K562 (cell line): Measurements from ENCODE around the gene ZNF566. TPM values are rescaled to one million over a fixed set of nuclear protein-coding genes. Genes with fewer than 3 reads are reported as not detected.

ENCODE experiments used
- ATAC-seq: fragments of 200-7000 bp; cut with Tn5 transposase; 3 replicates; pipeline ENCODE4 v1.9.1; 2020; ENCODE audit warnings: moderate library complexity
- BruUV-seq: library from RNA; stranded (reverse); fragments of 400-500 nt; replicated peaks from 2 replicates; lab custom pipeline; 2021; lab: Mats Ljungman, UMichigan
- CTCF ChIA-PET: fragments of 300-600 bp; formaldehyde crosslinking; extraction: SDS; loops from one replicate; lab custom pipeline; 2021; ENCODE audit warnings: low intra/inter-chr PET ratio; lab: Yijun Ruan, JAX
- POLR2A ChIA-PET: fragments of 300-600, 350-650 bp; sonication (Branson Sonifier 250); formaldehyde crosslinking; extraction: SDS; loops from one replicate; lab custom pipeline; 2021; ENCODE audit warnings: antibody characterized with exemption, inconsistent platforms; lab: Yijun Ruan, JAX
- DNase-seq, 4 experiments: peaks; one replicate each; pipeline versions ENCODE4 v3.0.0 to v3.0.0-alpha.2; 2011 to 2018; ENCODE audit warnings: low spot score in 3 of 4, mixed read lengths in 3 of 4; ENCODE audit errors: extremely low read depth in 1 of 4
- FAIRE-seq: peaks from 2 replicates; lab custom pipeline; 2011; peaks lifted over from hg19 to GRCh38; lab: Jason Lieb, UNC
- H2AFZ ChIP-seq: 2 replicates; pipeline ENCODE4 v1.6.0; 2011; ENCODE audit warnings: low read depth, low read length, control low read depth, inconsistent platforms
- H3K27ac ChIP-seq: fragments of 200-600 bp; 3 replicates; pipeline ENCODE4 v1.8.0; 2011; ENCODE audit warnings: low read depth, mild to moderate bottlenecking, control low read depth, inconsistent platforms, low read length, moderate library complexity, mixed read lengths; ENCODE audit errors: extremely low read depth
- H3K27me3 ChIP-seq, 2 experiments: fragments of 300-600 bp in 1 of 2; 2 replicates in 1 of 2; 3 replicates in 1 of 2; pipeline versions ENCODE4 v1.6.0 to v1.8.0; 2011; ENCODE audit warnings: inconsistent platforms in 2 of 2, low read length in 2 of 2, mild to moderate bottlenecking in 1 of 2, mixed read lengths in 1 of 2, moderate library complexity in 1 of 2; ENCODE audit not compliant: control insufficient read depth in 2 of 2, insufficient read depth in 2 of 2
- H3K36me3 ChIP-seq: fragments of 300-600 bp; 3 replicates; pipeline ENCODE4 v1.8.0; 2011; ENCODE audit warnings: mild to moderate bottlenecking, low read length, inconsistent platforms; ENCODE audit not compliant: control insufficient read depth, insufficient read depth
- H3K4me1 ChIP-seq, 2 experiments: fragments of 200-600 bp in 1 of 2; replicated peaks in 1 of 2; 2 replicates in 1 of 2; 3 replicates in 1 of 2; pipeline versions ENCODE4 v1.5.1 to v1.8.0; 2011; ENCODE audit warnings: inconsistent platforms in 2 of 2, low read length in 2 of 2, mild to moderate bottlenecking in 1 of 2, mixed read lengths in 1 of 2, moderate library complexity in 1 of 2; ENCODE audit not compliant: control insufficient read depth in 2 of 2, insufficient read depth in 2 of 2
- H3K4me2 ChIP-seq: 2 replicates; pipeline ENCODE4 v1.6.1; 2011; ENCODE audit warnings: low read length, control low read depth, inconsistent platforms, mixed read lengths; ENCODE audit not compliant: insufficient read depth
- H3K4me3 ChIP-seq: fragments of 200-600 bp; sonication (generic), shearing (Covaris generic); 2 replicates; pipeline ENCODE4 v1.5.1; 2016; ENCODE audit warnings: control low read depth, inconsistent platforms
- H3K79me2 ChIP-seq: fragments of 200-600 bp; 3 replicates; pipeline ENCODE4 v1.8.0; 2011; ENCODE audit warnings: low read length, inconsistent platforms; ENCODE audit not compliant: control insufficient read depth, insufficient read depth
- H3K9ac ChIP-seq, 2 experiments: 2 replicates each; pipeline versions ENCODE4 v1.6.0 to v1.6.1; 2011; ENCODE audit warnings: low read depth in 2 of 2, low read length in 2 of 2, control low read depth in 1 of 2, inconsistent platforms in 1 of 2, mild to moderate bottlenecking in 1 of 2, mixed read lengths in 1 of 2; ENCODE audit not compliant: insufficient read depth in 1 of 2
- H3K9me1 ChIP-seq: one replicate; pipeline ENCODE4 v1.6.0; 2011; ENCODE audit warnings: inconsistent platforms, mild to moderate bottlenecking, low read length, moderate library complexity; ENCODE audit not compliant: control insufficient read depth, insufficient read depth
- H3K9me3 ChIP-seq: replicated peaks from 2 replicates; pipeline ENCODE4 v1.5.1; 2011; ENCODE audit warnings: low read depth, low read length, inconsistent platforms; ENCODE audit not compliant: control insufficient read depth, insufficient read depth
- H4K20me1 ChIP-seq: replicated peaks from 2 replicates; pipeline ENCODE4 v1.6.1; 2011; ENCODE audit warnings: low read length, inconsistent platforms, mixed read lengths; ENCODE audit not compliant: control insufficient read depth, insufficient read depth
- E2F3 ChIP-seq: fragments of 250-450 bp; sonication (Bioruptor Pico); IDR thresholded peaks from 2 replicates; pipeline ENCODE4 v1.4.0; 2020; ENCODE audit warnings: mild to moderate bottlenecking
- ESRRA ChIP-seq: fragments of 450-650 bp; IDR thresholded peaks from 2 replicates; pipeline ENCODE4 v1.6.1; 2014; ENCODE audit warnings: low read depth, mild to moderate bottlenecking, moderate library complexity, borderline replicate concordance
- HDAC2 ChIP-seq: fragments of 450-650 bp; IDR thresholded peaks from 2 replicates; pipeline ENCODE4 v1.6.1; 2016; ENCODE audit warnings: mild to moderate bottlenecking
- SPI1 ChIP-seq: IDR thresholded peaks from 2 replicates; pipeline ENCODE4 v1.6.1; 2011; ENCODE audit warnings: low read depth, low read length, control low read depth, borderline replicate concordance
- SRSF3 ChIP-seq: fragments of 200-400 bp; formaldehyde crosslinking; IDR thresholded peaks from 2 replicates; pipeline ENCODE4 v1.6.1; 2016; ENCODE audit warnings: mild to moderate bottlenecking, low read length, moderate library complexity; ENCODE audit not compliant: insufficient read depth
- ZC3H8 ChIP-seq: fragments of 450-650 bp; IDR thresholded peaks from 2 replicates; pipeline ENCODE4 v1.6.1; 2017
- WGBS: fragments of 100-300 bp; shearing (Covaris generic); methylation state at CpG from one replicate; pipeline ENCODE4 v1.1.6; 2016; ENCODE audit warnings: low coverage, mixed read lengths; ENCODE audit not compliant: insufficient coverage; ENCODE audit errors: missing lambda C conversion rate; 5-methylcytosine and 5-hydroxymethylcytosine counted together
- in situ Hi-C: fragments of 300-500 bp; cut with MboI; formaldehyde crosslinking; loops from 4 replicates; pipeline ENCODE4 v1.15.0; 2018; ENCODE audit warnings: inconsistent platforms, mixed read lengths
- intact Hi-C: fragments of 100-400 bp; cut with micrococcal nuclease; formaldehyde crosslinking; loops from 2 replicates; pipeline ENCODE4 v1.14.2; 2022
- polyA plus RNA-seq, 8 experiments: library from polyadenylated mRNA; depleted of rRNA in 4 of 8; stranded (reverse) in 5 of 8; unstranded in 3 of 8; fragments of >200 nt; fragmentation: Nextera tagmentation in 2 of 8; fragmentation: Illumina TruSeq in 1 of 8; extraction: Ambion mirVana in 2 of 8; extraction: Trizol in 1 of 8; gene quantifications; 2 replicates each; pipeline versions ENCODE4 v1.2.1 to v1.2.3, GENCODE V29; 2011 to 2014; ENCODE audit warnings: inconsistent platforms in 1 of 8, missing spikeins in 1 of 8
- total RNA-seq, 7 experiments: library from RNA; depleted of rRNA in 6 of 7; stranded (reverse); fragments of >200 nt in 6 of 7; fragmentation: Illumina TruSeq in 2 of 7; extraction: Trizol in 2 of 7; gene quantifications; 2 replicates each; pipeline versions ENCODE4 v1.2.1 to v1.2.3, GENCODE V29; 2011 to 2021; ENCODE audit warnings: low replicate concordance in 1 of 7
- TF ChIP-seq, protein P1 (sequence below): fragments of 450-650 bp; formaldehyde crosslinking; IDR thresholded peaks from 2 replicates; pipeline ENCODE4 v1.4.0; 2022; ENCODE audit warnings: mild to moderate bottlenecking, moderate library complexity
- TF ChIP-seq, protein P2 (sequence below): fragments of 250-450 bp; sonication (Bioruptor Pico); IDR thresholded peaks from 2 replicates; pipeline ENCODE4 v1.5.1; 2021; ENCODE audit warnings: mild to moderate bottlenecking

The ZNF566 gene
- total and polyA plus RNA-seq, 9 of the 15 experiments (the other 6 are each of a cell fraction or from before 2014, with no cell fraction given), result 5.5 to 11.4 (median 9.7) TPM

DNA sequence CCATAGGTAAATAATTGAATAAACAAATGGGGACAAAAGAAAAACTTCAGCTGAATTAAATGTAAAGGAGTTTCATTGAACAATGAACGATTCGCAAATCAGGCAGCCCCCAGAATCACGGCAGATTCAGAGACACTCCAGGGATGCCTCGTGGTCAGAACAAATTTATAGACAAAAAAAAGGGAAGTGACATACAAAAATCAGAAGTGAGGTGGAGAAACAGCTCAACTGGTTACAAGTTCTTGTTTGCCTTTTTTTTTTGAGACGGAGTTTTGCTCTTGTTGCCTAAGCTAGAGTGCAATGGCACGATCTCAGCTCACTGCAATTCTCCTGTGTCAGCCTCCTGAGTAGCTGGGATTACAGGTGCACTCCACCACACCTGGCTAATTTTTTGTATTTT is 5.7 kb downstream of the ZNF566 start:
- in situ Hi-C loops, result no loop called here
- ATAC-seq (no peak), FAIRE-seq (no peak), DNase-seq (no peak)
- intact Hi-C loops, result no loop called here
- Histone ChIP-seq H3K9me1 (no peaks in the 10 kb centered on the region), H4K20me1 (no peaks in the 10 kb centered on the region), H3K79me2 (peaks cover 26% of the 10 kb centered on the region), H3K4me2 (no peak overlapping the region), H3K27ac (no peak overlapping the region), H3K4me1 (no peaks in the 10 kb centered on the region; a peak in 1 of 5 replicates), H3K9ac (no peak overlapping the region), H3K27me3 (no peaks in the 10 kb centered on the region), H3K4me3 (no peak overlapping the region), H2AFZ (no peak overlapping the region), H3K36me3 (no peaks in the 10 kb centered on the region; the same call in 2 of the 3 replicates), H3K9me3 (no peaks in the 10 kb centered on the region; the same call in 1 of the 2 replicates)
- no TSS peak for BruUV-seq
- ChIA-PET POLR2A (no interaction called here), CTCF (no interaction called here)
- 90% methylated on average over 5 of the region's 6 CpGs for WGBS
- TF ChIP-seq SPI1 (peak; percentile 28; the same call in 1 of the 2 replicates), ZC3H8 (no peak), HDAC2 (no peak), E2F3 (CRISPR knock-in tag) (no peak)
- TF ChIP-seq, protein P1, sequence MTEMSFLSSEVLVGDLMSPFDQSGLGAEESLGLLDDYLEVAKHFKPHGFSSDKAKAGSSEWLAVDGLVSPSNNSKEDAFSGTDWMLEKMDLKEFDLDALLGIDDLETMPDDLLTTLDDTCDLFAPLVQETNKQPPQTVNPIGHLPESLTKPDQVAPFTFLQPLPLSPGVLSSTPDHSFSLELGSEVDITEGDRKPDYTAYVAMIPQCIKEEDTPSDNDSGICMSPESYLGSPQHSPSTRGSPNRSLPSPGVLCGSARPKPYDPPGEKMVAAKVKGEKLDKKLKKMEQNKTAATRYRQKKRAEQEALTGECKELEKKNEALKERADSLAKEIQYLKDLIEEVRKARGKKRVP (CRISPR knock-in tag), result no peak

DNA sequence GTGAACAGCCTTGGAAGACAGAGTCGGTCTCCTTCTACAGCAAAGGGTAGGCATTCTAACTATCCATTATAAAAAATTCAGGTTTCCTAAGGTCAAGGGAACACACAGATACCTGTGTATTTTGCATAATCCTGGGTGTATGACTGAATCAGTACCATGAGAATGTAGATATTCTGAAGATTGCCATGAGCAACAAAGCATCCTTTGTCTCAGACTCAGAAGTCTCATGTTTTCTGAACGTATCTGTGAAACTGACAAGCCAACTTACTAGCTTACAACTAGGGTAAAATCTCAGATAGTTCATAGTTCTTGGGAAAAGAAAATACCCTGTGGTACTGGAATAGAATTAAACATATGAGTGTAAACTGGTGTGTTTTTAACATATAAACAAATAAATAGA is 6.5 kb downstream of the ZNF566 start:
- POLR2A ChIA-PET, result no interaction called here
- TF ChIP-seq SRSF3 (no peak), ESRRA (no peak)
- TF ChIP-seq, protein P2, sequence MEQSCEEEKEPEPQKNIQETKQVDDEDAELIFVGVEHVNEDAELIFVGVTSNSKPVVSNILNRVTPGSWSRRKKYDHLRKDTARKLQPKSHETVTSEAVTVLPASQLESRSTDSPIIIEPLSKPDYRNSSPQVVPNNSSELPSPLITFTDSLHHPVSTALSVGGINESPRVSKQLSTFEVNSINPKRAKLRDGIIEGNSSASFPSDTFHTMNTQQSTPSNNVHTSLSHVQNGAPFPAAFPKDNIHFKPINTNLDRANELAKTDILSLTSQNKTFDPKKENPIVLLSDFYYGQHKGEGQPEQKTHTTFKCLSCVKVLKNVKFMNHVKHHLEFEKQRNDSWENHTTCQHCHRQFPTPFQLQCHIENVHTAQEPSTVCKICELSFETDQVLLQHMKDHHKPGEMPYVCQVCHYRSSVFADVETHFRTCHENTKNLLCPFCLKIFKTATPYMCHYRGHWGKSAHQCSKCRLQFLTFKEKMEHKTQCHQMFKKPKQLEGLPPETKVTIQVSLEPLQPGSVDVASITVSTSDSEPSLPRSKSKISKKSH, result no peak

More for the DNA sequence above, 6.5 kb downstream of the ZNF566 start:
- H3K79me2 ChIP-seq, result peaks cover 18% of the 10 kb centered on the region
- no peak overlapping the region for H3K4me2 ChIP-seq
- BruUV-seq, result no TSS peak
- DNase-seq, result no peak
- H3K9me3 ChIP-seq, result no peaks in the 10 kb centered on the region; the same call in 1 of the 2 replicates
- no peak overlapping the region for H2AFZ ChIP-seq
- H4K20me1 ChIP-seq, result no peaks in the 10 kb centered on the region
- H3K36me3 ChIP-seq, result no peaks in the 10 kb centered on the region; the same call in 2 of the 3 replicates
- no peak overlapping the region for H3K27ac ChIP-seq
- WGBS, result 100% methylated on average over 2 of the region's 2 CpGs
- H3K4me3 ChIP-seq, result no peak overlapping the region
- H3K9ac ChIP-seq, result no peak overlapping the region
- no peaks in the 10 kb centered on the region; a peak in 1 of 5 replicates for H3K4me1 ChIP-seq
- FAIRE-seq, result no peak
- H3K9me1 ChIP-seq, result no peaks in the 10 kb centered on the region
- CTCF ChIA-PET, result no interaction called here
- intact Hi-C loops, result no loop called here
- H3K27me3 ChIP-seq, result no peaks in the 10 kb centered on the region
- in situ Hi-C loops, result no loop called here
- ATAC-seq, result no peak
